Measurements from ENCODE around the gene TNIK.
A peak's percentile ranks its signal among the peaks of the same experiment; 100 is the strongest.
"Not testable (repeated sequence)": the region's sequence is repeated elsewhere in the genome, so short reads cannot be mapped to it uniquely, and the experiment has no call there.

TNIK gene

DNA sequence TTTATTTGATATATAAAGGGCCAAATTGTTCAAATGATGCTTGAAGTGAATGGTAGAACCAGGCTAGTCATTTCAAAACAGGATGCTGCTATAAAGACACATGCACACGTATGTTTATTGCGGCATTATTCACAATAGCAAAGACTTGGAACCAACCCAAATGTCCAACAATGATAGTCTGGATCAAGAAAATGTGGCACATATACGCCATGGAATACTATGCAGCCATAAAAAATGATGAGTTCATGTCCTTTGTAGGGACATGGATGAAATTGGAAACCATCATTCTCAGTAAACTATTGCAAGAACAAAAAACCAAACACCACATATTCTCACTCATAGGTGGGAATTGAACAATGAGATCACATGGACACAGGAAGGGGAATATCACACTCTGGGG lies 172.4 kb downstream of the TNIK start:
- not testable (repeated sequence) for DNase-seq

DNA sequence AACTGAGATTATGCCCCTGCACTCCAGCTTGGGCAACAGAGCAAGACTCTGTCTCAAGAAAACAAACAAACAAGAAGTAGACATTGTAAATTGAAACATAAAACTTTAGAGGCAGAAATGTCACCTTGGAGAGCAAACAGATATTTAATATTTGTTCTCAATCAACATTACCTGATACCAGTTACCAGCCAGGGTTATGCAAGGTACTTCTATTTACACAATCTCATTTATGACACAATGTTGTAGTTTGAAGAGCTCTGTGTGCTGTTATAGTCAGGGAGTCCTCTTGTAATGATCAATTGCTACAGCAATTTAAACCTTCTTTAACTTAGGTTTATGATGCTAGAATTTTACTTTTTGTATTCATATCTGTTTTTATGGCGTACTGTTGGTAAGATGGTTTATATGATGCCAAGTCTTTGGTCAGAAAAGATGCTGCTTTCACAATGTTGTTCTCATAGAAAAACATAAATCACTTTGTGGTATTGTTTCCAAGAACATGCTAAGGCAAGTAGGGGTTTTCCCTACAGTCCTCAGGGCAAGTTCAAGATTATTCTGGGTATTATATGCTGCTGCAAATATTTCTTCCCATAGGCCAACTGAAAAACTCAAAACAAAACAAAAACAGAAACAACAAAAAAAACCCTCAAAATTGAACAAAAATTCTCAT lies 173.5 kb downstream of the TNIK start:
- no peak for DNase-seq

GRCh38 chr3:171285287-171285686 lies 174.9 kb downstream of the TNIK start:
- DNase-seq: no peak

- DNase-seq: no peak
These were observed 175.7 kb downstream of the TNIK start for GRCh38 chr3:171284308-171285075.

DNA sequence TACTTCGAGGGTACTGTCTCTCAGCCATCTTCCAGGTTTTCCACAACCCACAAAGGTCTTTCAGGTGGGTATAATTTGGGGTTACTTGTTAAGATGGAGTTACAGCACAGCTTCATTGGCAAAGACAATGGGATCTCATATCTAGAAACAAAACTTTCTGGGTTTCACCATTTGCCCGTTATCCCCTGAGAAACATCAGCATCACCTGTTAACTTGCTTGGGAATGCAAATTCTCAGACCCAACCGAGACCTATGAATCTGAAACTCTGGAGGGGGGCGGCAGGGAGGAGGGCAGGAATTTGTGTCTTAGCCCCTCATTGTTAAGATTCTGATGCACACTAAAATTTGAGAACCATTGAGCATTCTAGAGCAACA lies 176.4 kb downstream of the TNIK start:
- DNase-seq: no peak

DNA sequence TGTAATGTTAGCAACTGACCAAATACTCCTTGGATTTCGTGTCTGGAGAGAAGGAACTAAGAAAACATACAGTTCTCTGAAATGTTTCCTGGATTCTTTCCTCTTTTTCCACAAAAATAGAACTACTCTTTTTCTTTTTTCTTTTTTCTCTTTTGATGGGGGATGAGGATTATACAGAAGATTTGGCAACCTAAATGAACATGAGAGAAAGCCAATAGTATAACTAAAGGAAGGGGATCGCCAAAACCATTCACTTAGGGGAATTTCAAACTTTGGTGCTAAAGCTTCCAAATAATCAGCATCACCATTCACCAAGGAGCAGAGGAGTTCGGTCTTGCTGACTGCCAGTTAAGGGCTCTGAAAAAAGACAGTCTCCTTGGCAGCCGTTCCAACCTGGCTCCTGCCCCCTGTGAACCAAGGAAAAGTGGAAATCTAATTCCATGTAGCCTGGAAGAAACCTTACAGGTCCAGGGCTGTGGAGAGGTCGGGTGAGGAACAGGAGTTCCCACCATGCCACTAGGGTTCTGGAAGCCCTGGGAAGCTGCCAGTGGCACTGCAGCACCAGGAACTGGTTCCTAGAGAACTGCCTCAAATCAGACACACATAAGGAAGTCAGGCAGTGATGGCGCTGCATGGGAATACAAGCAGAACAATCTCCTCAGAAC lies 176.9 kb downstream of the TNIK start:
- peak in 29 of 58 donors; percentile 9 to 68 (median 29) for DNase-seq

GRCh38 chr3:171282041-171282440 lies 178.2 kb downstream of the TNIK start:
- peak in 1 of 58 donors; percentile 13 for DNase-seq

GRCh38 chr3:171281256-171281992 lies 178.8 kb downstream of the TNIK start:
- DNase-seq: no peak

- no peak for DNase-seq
These were observed 180.2 kb downstream of the TNIK start for GRCh38 chr3:171279972-171280371.

- DNase-seq: no peak
These were observed 182.0 kb downstream of the TNIK start for GRCh38 chr3:171278299-171278590.

DNA sequence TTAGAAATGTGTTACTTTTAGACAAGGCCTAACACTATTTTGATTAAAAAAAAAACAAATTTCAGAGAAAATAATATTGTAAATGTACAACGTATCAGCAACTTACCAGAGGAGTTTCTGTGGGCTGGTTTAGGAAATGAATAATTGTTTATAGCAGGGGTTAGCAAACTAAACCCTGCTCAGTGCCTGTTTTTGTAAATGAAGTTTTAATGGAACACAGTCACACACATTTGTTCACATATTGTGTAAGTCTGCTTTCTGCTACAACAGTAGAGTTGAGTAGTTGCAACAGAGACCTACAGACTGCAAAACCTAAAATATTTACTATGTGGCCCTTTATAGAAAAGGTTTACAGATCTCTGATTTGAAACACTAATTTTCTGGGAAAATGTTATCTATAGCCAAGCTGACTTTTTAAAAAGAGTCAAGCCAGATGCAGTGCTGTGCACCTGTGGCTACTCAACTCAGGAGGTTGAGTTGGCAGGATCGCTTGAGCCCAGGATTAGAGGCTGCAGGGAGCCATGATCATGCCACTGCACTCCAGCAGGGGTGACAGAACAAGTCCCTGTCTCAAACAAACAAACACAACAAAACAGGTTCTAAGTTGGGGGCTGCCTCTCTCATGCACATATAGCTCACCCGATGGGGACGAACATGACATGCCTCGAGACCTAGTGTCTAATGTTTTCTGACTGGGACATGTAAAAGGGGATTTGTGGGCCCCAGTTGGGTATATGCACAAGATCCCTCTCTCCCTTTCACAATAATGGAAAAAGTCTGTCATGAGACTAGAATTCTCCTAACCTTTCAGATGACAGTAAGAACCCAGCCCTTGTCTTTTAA lies 182.5 kb downstream of the TNIK start:
- no peak for DNase-seq

GRCh38 chr3:171276923-171277322 lies 183.3 kb downstream of the TNIK start:
- no peak for DNase-seq

- no peak for DNase-seq
These were observed 186.0 kb downstream of the TNIK start for GRCh38 chr3:171274222-171274621.

GRCh38 chr3:171270541-171270940 lies 189.7 kb downstream of the TNIK start:
- no peak for DNase-seq

- DNase-seq: no peak
These were observed 190.7 kb downstream of the TNIK start for GRCh38 chr3:171269542-171269941.

- no peak for DNase-seq
These were observed 191.5 kb downstream of the TNIK start for GRCh38 chr3:171268677-171269076.

DNA sequence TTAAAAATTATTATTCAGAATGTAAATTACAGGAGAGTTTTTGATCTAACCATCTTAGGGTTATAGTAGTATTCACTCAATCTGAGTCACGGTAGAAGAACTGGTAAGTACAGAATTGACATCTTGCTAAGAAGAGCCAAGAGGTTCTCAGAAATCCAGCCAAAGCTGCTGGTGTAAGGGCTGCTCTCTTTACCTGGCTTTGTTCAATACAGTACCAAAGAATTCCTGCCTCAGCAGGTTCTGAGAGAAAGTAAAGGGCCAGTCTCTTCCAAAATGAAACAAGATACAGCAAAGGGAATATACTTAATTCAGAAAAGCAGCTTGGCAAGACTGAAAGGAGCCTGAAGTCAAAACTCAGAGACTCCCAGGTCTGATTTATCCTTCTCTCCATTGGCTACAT lies 193.1 kb downstream of the TNIK start:
- DNase-seq: no peak

GRCh38 chr3:171266740-171267073 lies 193.5 kb downstream of the TNIK start:
- no peak for DNase-seq

GRCh38 chr3:171266034-171266739 lies 194.0 kb downstream of the TNIK start:
- DNase-seq: no peak

- DNase-seq: no peak
These were observed 195.4 kb downstream of the TNIK start for GRCh38 chr3:171264758-171265157.

DNA sequence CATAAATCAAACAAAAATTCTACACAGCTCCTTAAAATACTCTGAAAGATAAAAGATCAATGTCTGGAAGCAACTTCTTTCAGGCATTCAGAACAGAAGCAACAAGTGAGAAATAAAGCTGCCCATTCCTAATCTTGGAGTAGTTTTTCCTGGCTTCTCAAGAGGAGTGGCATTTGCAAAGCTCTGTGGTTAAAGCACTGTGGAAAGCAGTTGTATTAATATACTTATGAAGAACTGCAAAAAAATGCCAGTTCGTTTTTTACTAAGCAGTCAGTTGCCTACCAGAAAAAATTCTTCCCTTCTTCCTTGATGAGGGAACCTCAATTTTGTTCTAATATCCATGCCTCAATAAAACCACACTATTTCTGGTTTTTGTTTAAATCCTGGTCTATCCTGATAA lies 197.8 kb downstream of the TNIK start:
- DNase-seq: no peak
